CD14-positive monocyte (primary cell): ENCODE measurements around the gene BLM. TPM values are rescaled to one million over a fixed set of nuclear protein-coding genes. Genes with fewer than 3 reads are reported as not detected.

Source experiments
- DNase-seq, 3 donors: peaks; one replicate each; pipeline ENCODE4 v3.0.0-alpha.2; 2011 to 2022
- H2AFZ ChIP-seq: 2 replicates; pipeline ENCODE4 v1.6.0; 2012; ENCODE audit warnings: mild to moderate bottlenecking, low read depth, low read length, inconsistent platforms; ENCODE audit not compliant: insufficient read depth, poor library complexity, severe bottlenecking
- H3K27ac ChIP-seq, 2 donors: 1 replicate in 1 of 2; 2 replicates in 1 of 2; pipeline ENCODE4 v1.5.1; 2012 to 2013; ENCODE audit warnings: low read length in 2 of 2, control low read depth in 1 of 2, inconsistent platforms in 1 of 2, low read depth in 1 of 2, mild to moderate bottlenecking in 1 of 2
- H3K27me3 ChIP-seq, 2 donors: one replicate each; pipeline versions ENCODE4 v1.6.0 to v1.6.1; 2011 to 2013; ENCODE audit warnings: low read length in 2 of 2; ENCODE audit not compliant: control insufficient read depth in 2 of 2, insufficient read depth in 2 of 2
- H3K36me3 ChIP-seq, 2 donors: replicated peaks in 1 of 2; 1 replicate in 1 of 2; 2 replicates in 1 of 2; pipeline versions ENCODE4 v1.5.1 to v1.6.1; 2012 to 2013; ENCODE audit warnings: low read length in 2 of 2, control low read depth in 1 of 2, inconsistent platforms in 1 of 2, mild to moderate bottlenecking in 1 of 2; ENCODE audit not compliant: insufficient read depth in 2 of 2, control insufficient read depth in 1 of 2
- H3K4me1 ChIP-seq, 2 donors: 1 replicate in 1 of 2; 2 replicates in 1 of 2; pipeline versions ENCODE4 v1.5.1 to v1.6.1; 2012 to 2013; ENCODE audit warnings: low read length in 2 of 2, control low read depth in 1 of 2, inconsistent platforms in 1 of 2, mild to moderate bottlenecking in 1 of 2, moderate library complexity in 1 of 2; ENCODE audit not compliant: insufficient read depth in 2 of 2, control insufficient read depth in 1 of 2
- H3K4me2 ChIP-seq: replicated peaks from 2 replicates; pipeline ENCODE3; 2012; ENCODE audit warnings: low read length, moderate library complexity, mild to moderate bottlenecking; ENCODE audit not compliant: poor library complexity, severe bottlenecking; ENCODE audit errors: extremely low read depth
- H3K4me3 ChIP-seq, 3 experiments: fragments of 200-600 bp in 1 of 3; sonication (generic) in 1 of 3; replicated peaks in 1 of 3; 1 replicate in 2 of 3; 2 replicates in 1 of 3; pipeline ENCODE4 v1.5.1; 2011 to 2013; ENCODE audit warnings: low read length in 3 of 3, mild to moderate bottlenecking in 3 of 3, control low read depth in 2 of 3, low read depth in 2 of 3, inconsistent platforms in 1 of 3, moderate library complexity in 1 of 3
- H3K79me2 ChIP-seq: 2 replicates; pipeline ENCODE4 v1.6.0; 2012; ENCODE audit warnings: mild to moderate bottlenecking, control low read depth, inconsistent platforms, low read length, moderate library complexity; ENCODE audit not compliant: insufficient read depth
- H3K9ac ChIP-seq: 2 replicates; pipeline ENCODE4 v1.6.0; 2017; ENCODE audit warnings: low read length, mild to moderate bottlenecking; ENCODE audit not compliant: insufficient read depth, poor library complexity, severe bottlenecking
- H3K9me3 ChIP-seq, 2 donors: replicated peaks in 1 of 2; 1 replicate in 1 of 2; 2 replicates in 1 of 2; pipeline versions ENCODE4 v1.5.1 to v1.6.1; 2012 to 2013; ENCODE audit warnings: low read length in 2 of 2, control low read depth in 1 of 2; ENCODE audit not compliant: control insufficient read depth in 1 of 2, insufficient read depth in 1 of 2
- H4K20me1 ChIP-seq: 2 replicates; pipeline ENCODE4 v1.6.0; 2012; ENCODE audit warnings: mild to moderate bottlenecking, low read length, control low read depth, moderate library complexity; ENCODE audit not compliant: insufficient read depth
- H3K27ac Mint-ChIP-seq, 7 donors: one replicate each; pipeline ENCODE4 v1.8.0; 2020; ENCODE audit warnings: mild to moderate bottlenecking in 7 of 7, mixed read lengths in 7 of 7, moderate library complexity in 6 of 7, inconsistent platforms in 2 of 7
- H3K27me3 Mint-ChIP-seq, 3 donors: one replicate each; pipeline ENCODE4 v1.8.0; 2021 to 2022; ENCODE audit warnings: low read depth in 3 of 3, mild to moderate bottlenecking in 3 of 3, mixed read lengths in 3 of 3, moderate library complexity in 3 of 3, inconsistent platforms in 1 of 3
- H3K36me3 Mint-ChIP-seq, 2 donors: one replicate each; pipeline ENCODE4 v1.8.0; 2020; ENCODE audit warnings: mixed read lengths in 2 of 2, inconsistent platforms in 1 of 2, mild to moderate bottlenecking in 1 of 2
- H3K4me1 Mint-ChIP-seq: one replicate; pipeline ENCODE4 v1.8.0; 2020; ENCODE audit warnings: mild to moderate bottlenecking, mixed read lengths
- H3K4me3 Mint-ChIP-seq, 2 donors: one replicate each; pipeline ENCODE4 v1.8.0; 2020; ENCODE audit warnings: mild to moderate bottlenecking in 2 of 2, mixed read lengths in 2 of 2, moderate library complexity in 1 of 2
- H3K9me3 Mint-ChIP-seq, 7 donors: one replicate each; pipeline ENCODE4 v1.8.0; 2020 to 2022; ENCODE audit warnings: mixed read lengths in 7 of 7, mild to moderate bottlenecking in 6 of 7, moderate library complexity in 6 of 7, inconsistent platforms in 2 of 7
- WGBS: methylation state at CpG from one replicate; pipeline ENCODE4 v1.1.5; 2013; ENCODE audit warnings: missing lambda C conversion rate; ENCODE audit not compliant: insufficient coverage; 5-methylcytosine and 5-hydroxymethylcytosine counted together
- intact Hi-C, 2 donors: fragments of 100-400 bp; cut with micrococcal nuclease; formaldehyde crosslinking; loops; one replicate each; pipeline versions ENCODE4 v1.15.0 to v1.15.1; 2023
- polyA plus RNA-seq, 3 donors: library from polyadenylated mRNA; depleted of rRNA in 1 of 3; unstranded in 2 of 3; stranded (reverse) in 1 of 3; fragments of 300-500 nt in 2 of 3; fragments of >200 nt in 1 of 3; fragmentation: Illumina TruSeq in 2 of 3; gene quantifications; 1 replicate in 2 of 3; 2 replicates in 1 of 3; pipeline ENCODE4 v1.2.3, GENCODE V29; 2012 to 2021
- TF ChIP-seq, protein P1 (sequence below): fragments of 200-600 bp; IDR thresholded peaks from one replicate; pipeline ENCODE4 v1.8.0; 2022; ENCODE audit warnings: antibody characterized with exemption, mild to moderate bottlenecking

Gene BLM
- polyA plus RNA-seq, 3 donors: 0.69 to 2.3 (median 1.2) TPM

DNA sequence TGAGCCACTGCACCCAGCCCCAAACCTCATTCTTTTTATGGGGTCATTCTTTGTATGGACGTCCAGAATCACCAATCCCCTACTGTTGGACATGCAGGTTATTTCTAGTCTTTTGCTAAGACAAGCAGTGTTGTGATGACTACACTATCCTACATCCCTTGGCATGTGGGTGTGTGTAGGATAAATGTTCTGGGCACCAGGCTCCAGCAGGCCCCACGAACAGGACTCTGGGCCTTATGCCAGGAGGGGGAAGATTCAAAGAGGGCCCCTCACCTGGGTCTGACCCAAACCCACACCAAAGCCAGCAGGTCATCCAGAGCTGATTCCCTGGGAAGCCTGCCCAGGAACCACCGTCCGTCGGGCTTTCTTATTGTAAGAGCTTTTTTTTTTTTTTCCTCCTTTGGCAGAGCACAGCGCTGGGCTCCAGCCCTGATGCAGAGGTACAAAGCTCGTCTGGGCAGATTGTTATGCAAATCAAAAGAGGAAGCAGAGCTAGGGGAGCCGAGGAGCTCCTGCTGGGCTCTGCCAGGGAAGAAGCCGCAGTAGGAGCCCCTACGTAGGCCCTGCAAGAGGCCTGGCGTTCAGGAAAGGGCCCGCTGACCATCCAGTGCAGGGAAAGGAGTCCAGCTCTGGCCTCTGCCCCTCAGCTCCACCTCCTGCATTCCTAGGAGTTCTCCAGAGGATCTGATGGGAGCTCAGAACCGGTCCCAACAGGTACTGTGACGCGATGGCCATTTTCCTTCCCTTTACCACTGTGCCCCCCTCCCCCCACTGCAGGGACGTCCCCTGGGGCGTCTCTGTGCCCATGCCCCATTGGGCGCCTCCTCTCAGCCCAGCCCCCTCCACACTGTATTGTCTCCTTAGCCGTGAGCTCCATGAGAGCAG, 122.3 kb downstream of the BLM start:
- H3K27me3 ChIP-seq: no peaks in the 10 kb centered on the region
- Mint-ChIP-seq H3K4me1 (peaks cover 84% of the 10 kb centered on the region), H3K9me3 (no peaks in the 10 kb centered on the region), H3K27me3 (peaks cover 1 to 5% (median 3%) of the 10 kb centered on the region in 3 donors), H3K4me3 (peak overlapping the region; percentile 75 to 91), H3K27ac (peak overlapping the region; percentile 88 to 97 (median 93)), H3K36me3 (peaks cover 18 to 34% of the 10 kb centered on the region in 2 donors)
- H3K4me1 ChIP-seq: peaks cover 72 to 89% of the 10 kb centered on the region in 2 donors
- peak overlapping the region; percentile 75 for H3K9ac ChIP-seq
- peaks cover 0 to 6% of the 10 kb centered on the region in 2 donors for H3K36me3 ChIP-seq
- H3K79me2 ChIP-seq: peaks cover 40% of the 10 kb centered on the region
- peak overlapping the region; percentile 30 to 69 (median 32) for H3K4me3 ChIP-seq
- peak; percentile 73 to 88 (median 80) for DNase-seq
- H3K4me2 ChIP-seq: peak overlapping the region; percentile 75
- no peaks in the 10 kb centered on the region for H3K9me3 ChIP-seq
- H2AFZ ChIP-seq: peak overlapping the region; percentile 78
- intact Hi-C loops: loop anchor here (5.0 kb wide), 1 partner anchor 33 kb away; no protein-coding TSS in a partner anchor
- H3K27ac ChIP-seq: peak overlapping the region; percentile 85 to 88
- TF ChIP-seq, protein P1, sequence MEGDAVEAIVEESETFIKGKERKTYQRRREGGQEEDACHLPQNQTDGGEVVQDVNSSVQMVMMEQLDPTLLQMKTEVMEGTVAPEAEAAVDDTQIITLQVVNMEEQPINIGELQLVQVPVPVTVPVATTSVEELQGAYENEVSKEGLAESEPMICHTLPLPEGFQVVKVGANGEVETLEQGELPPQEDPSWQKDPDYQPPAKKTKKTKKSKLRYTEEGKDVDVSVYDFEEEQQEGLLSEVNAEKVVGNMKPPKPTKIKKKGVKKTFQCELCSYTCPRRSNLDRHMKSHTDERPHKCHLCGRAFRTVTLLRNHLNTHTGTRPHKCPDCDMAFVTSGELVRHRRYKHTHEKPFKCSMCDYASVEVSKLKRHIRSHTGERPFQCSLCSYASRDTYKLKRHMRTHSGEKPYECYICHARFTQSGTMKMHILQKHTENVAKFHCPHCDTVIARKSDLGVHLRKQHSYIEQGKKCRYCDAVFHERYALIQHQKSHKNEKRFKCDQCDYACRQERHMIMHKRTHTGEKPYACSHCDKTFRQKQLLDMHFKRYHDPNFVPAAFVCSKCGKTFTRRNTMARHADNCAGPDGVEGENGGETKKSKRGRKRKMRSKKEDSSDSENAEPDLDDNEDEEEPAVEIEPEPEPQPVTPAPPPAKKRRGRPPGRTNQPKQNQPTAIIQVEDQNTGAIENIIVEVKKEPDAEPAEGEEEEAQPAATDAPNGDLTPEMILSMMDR: no peak
- under 1% methylated on average over 16 of the region's 19 CpGs for WGBS
- no peaks in the 10 kb centered on the region for H4K20me1 ChIP-seq

DNA sequence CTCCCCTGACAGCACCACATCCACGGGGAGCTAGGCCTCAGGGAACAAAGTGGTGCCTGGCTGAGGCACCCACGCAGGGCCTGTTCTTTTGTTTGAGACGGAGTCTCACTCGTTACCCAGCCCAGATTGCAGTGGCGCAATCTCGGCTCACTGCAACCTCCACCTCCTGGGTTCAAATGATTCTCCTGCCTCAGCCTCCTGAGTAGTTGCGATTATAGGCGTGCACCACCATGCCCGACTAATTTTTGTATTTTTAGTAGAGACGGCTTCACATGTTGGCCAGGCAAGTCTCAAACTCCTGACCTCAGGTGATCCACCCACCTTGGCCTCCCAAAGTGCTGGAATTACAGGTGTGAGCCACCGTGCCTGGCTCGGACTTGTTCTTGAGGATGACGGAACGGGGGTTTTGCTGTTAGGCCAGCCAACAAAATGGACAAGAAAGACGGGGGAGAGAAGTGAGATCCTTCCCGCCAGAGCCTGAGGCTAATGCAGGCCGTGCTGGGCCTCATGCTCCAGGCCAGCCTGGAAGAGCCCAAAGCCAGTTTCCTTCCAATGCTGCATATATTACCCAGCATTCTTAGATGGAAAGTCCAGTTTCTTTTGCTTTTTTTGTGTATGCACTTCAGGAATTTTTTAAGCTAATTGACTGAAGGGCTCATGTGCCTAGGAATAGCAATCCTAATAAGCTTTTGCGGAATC, 123.2 kb downstream of the BLM start:
- Histone ChIP-seq H3K4me3 (peak overlapping the region; percentile 30 to 69 (median 32)), H3K4me2 (peak overlapping the region; percentile 75), H3K27ac (peak overlapping the region; percentile 85 to 88), H3K36me3 (peaks cover 0 to 6% of the 10 kb centered on the region in 2 donors), H3K9ac (peak overlapping the region; percentile 75), H3K9me3 (no peaks in the 10 kb centered on the region), H4K20me1 (no peaks in the 10 kb centered on the region), H3K79me2 (peaks cover 40% of the 10 kb centered on the region), H3K27me3 (no peaks in the 10 kb centered on the region), H3K4me1 (peaks cover 74 to 91% of the 10 kb centered on the region in 2 donors), H2AFZ (peak overlapping the region; percentile 78)
- Mint-ChIP-seq H3K4me3 (peak overlapping the region; percentile 75 to 91), H3K4me1 (peaks cover 83% of the 10 kb centered on the region), H3K27me3 (peaks cover 1 to 5% (median 3%) of the 10 kb centered on the region in 3 donors), H3K27ac (peak overlapping the region; percentile 88 to 97 (median 93)), H3K36me3 (peaks cover 18 to 34% of the 10 kb centered on the region in 2 donors), H3K9me3 (no peaks in the 10 kb centered on the region)
- TF ChIP-seq, protein P1: no peak
- WGBS: 67% methylated on average over 11 of the region's 18 CpGs
- peak in 1 of 3 donors; percentile 12 for DNase-seq
- intact Hi-C loops: no loop called here
